Activated CD8-positive, alpha-beta memory T cell treated with anti-CD3 and anti-CD28 coated beads, Interleukin-2, amount 50 U/mL, for 24 hours (primary cell): ENCODE data around the gene SND1.

ENCODE experiments used
- DNase-seq: peaks from one replicate; pipeline ENCODE4 v3.0.0-alpha.2; 2020; ENCODE audit errors: extremely low read depth

SND1 gene

DNA sequence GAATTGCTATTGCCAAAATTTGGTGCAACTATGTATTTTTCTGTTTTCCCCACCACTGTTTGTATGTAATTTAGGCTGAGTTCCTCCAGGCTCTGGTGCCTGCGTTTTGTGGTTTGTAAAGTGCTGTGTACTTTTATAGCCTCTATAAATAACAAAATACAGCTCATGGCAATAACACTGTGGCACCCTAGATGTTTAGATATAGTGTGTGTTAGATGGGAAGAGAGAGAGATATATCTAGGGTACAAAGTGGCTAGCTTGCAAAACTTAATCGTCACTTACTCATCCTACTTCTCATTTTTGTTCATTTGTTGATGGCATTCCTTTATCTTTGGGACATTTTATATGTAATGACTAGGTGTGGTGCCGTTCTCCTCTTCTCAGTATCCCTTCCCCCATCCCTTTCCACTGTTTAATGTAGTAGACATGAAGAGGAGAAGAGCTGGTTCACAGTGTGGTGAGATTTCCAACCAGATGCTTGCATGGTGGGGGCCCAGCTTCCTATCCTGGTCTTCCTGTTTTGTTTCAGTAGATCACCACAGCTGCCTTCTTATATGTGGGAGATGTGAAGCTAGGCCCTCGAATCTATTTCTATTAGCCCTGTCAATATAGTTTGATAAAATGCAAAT is 115.0 kb downstream of the SND1 start:
- DNase-seq: no peak

GRCh38 chr7:127768241-127768640 is 116.2 kb downstream of the SND1 start:
- DNase-seq: no peak

- no peak for DNase-seq
Measured at GRCh38 chr7:127769137-127769536, 117.1 kb downstream of the SND1 start.

- no peak for DNase-seq
Measured at GRCh38 chr7:127769696-127770400, 117.9 kb downstream of the SND1 start.

GRCh38 chr7:127770885-127771284 is 118.9 kb downstream of the SND1 start:
- DNase-seq: no peak

DNA sequence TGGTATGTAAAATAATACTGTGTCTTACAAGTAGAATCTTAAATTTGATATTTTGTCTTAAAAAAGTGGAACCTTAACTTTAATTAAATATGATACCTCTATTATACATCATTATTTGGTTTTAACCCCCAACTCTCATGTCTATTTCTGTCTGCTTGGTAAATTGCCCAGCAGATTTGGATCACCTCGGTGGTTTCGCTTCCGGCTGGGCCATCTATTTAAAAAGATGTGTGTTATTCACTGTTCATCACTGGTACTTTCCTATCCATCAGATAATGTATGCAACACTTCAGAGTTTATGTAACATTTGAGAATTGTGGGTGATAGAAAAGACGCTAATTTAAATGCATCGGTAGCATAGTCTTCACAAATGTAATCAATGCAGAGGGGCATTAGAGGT is 119.7 kb downstream of the SND1 start:
- no peak for DNase-seq

DNA sequence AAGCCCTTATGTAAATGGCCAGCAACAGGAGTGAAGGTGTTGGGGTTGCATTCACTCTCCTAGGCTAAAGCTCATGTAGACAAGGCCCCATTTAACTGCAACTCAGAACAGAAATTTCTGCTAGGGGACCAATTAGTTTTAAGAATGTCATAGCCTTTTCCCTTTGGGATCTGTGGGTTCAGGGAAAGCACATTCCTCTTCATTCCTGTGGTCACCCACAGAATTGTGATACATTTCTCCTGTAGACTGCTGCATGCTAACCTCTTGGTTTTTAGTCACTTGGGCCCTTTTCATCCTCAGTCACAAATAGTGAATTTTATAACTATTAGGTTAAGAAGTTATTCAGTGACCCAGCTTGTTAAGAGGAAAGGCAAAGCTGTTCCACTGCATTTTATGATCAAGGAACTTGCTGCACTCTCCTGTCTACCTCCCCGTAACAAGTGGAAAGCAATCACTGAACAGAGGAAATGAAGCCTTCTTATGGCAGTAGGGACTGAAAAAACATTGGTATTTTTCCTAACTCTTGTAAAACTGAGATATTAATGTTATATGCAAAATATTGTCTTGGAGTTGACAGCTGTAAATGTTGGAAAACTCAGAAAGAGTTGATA is 124.9 kb downstream of the SND1 start:
- DNase-seq: no peak

DNA sequence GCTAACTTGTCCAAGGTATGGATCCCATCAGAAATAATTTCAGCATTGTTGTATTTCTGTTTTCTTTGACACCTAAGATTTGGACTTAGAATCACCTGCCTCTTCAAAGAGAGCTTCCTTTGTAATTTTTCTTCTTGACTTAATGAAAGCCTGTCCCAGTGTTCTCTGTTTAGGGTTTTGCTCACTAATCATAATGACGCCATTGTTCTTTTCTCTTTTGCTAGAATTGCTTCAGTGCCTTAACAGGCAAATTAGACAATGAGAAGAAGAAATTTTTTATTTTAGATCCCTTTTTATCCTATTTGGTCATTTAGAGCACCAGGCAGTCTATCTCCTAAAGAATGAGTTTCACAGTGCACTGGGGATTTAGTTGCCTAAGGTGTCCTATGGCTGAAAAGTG is 128.5 kb downstream of the SND1 start:
- DNase-seq: no peak

GRCh38 chr7:127781081-127781480 is 129.1 kb downstream of the SND1 start:
- DNase-seq: no peak

GRCh38 chr7:127782075-127782474 is 130.1 kb downstream of the SND1 start:
- no peak for DNase-seq

- DNase-seq: no peak
Measured at GRCh38 chr7:127782654-127783559, 130.9 kb downstream of the SND1 start.

DNA sequence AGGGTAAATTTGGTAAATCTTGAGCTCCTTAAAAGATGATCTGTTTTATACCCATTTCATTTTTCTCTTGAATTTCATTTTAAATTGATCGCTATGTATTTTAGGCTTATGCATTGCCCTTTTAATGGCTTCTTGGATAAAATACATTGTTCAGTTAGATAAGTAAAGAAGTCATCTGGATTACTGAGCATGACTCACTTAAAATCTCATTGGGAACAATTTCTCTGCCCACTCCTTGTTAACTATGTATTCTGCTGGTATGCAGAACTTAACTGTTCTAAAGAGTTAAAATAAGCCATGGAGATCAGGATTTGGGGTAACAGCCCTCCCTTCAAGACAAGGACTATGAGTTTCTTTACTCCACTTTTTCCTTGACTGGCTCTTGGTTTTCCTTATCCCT is 134.2 kb downstream of the SND1 start:
- no peak for DNase-seq

DNA sequence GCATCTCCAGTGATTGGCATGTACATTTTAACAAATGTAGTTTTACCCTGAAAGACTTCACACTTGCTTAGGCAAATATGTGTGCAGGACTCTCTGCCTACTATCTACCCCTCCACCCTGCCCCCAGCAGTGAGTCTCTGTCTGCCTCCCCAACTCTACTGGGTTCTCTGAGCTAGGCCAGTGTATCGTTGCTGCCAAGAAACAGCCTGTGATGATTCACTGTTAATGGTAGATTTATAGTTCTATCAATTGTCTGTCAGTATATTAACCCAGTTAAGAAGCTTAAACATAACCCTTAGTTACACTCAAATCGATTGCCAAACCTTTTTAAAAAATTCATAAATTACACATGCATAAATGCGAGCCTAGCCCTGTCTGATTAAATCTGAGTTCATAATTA is 137.0 kb downstream of the SND1 start:
- DNase-seq: no peak

- no peak for DNase-seq
Measured at GRCh38 chr7:127791446-127792189, 139.6 kb downstream of the SND1 start.

- DNase-seq: no peak
Measured at GRCh38 chr7:127792528-127793342, 140.7 kb downstream of the SND1 start.

GRCh38 chr7:127793582-127793981 is 141.6 kb downstream of the SND1 start:
- DNase-seq: no peak

GRCh38 chr7:127794136-127794535 is 142.1 kb downstream of the SND1 start:
- no peak for DNase-seq

GRCh38 chr7:127794551-127794950 is 142.6 kb downstream of the SND1 start:
- no peak for DNase-seq

- no peak for DNase-seq
Measured at GRCh38 chr7:127798023-127798422, 146.0 kb downstream of the SND1 start.

- no peak for DNase-seq
Measured at GRCh38 chr7:127798769-127799372, 146.9 kb downstream of the SND1 start.
